ENCODE results near the gene DNAH8.

DNAH8 gene

DNA sequence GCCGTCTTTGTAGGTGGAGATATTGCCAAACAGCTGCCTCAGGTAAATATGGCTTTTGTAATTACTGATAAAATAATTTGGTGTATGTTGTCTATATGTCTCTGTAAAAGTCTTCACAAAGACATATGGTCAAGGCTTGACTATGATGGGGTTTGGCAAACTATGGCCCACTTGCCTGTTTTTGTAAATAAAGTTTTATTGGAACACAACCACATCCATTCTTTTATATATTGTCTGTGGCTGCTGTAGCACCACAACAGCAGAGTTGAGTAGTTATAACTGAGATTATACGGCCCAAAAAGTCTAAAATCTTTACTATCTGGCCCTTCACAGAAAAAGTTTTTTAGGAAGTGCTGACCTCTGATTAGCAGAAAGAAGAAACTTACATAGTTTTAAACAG is 133.6 kb downstream of the DNAH8 start:
- Histone ChIP-seq H3K4me2 (ENCODE audit: low read depth, low read length, poor library complexity, severe bottlenecking) (no peak overlapping the region), H3F3A (ENCODE audit: insufficient read depth) (no peaks in the 10 kb centered on the region), H3K36me3 (ENCODE audit: low read length) (no peaks in the 10 kb centered on the region), H2AFZ (ENCODE audit: low read depth, low read length, severe bottlenecking) (no peak overlapping the region), H3K27ac (ENCODE audit: low read depth, low read length) (no peak overlapping the region), H3K27me3 (ENCODE audit: low read length) (no peaks in the 10 kb centered on the region; the same call in 1 of the 2 replicates), H4K20me1 (ENCODE audit: low read depth, low read length) (no peaks in the 10 kb centered on the region), H3K79me2 (ENCODE audit: insufficient read depth, low read length) (no peaks in the 10 kb centered on the region), H3K9ac (ENCODE audit: low read length) (no peak overlapping the region), H3K9me3 (ENCODE audit: insufficient read depth, low read length) (no peaks in the 10 kb centered on the region), H3K4me3 (ENCODE audit: insufficient read depth, low read length, poor library complexity, severe bottlenecking) (no peak overlapping the region), H3K9me2 (replicated peaks; ENCODE audit: insufficient read depth, low read length) (no peaks in the 10 kb centered on the region)
- TF ChIP-seq, protein P1, sequence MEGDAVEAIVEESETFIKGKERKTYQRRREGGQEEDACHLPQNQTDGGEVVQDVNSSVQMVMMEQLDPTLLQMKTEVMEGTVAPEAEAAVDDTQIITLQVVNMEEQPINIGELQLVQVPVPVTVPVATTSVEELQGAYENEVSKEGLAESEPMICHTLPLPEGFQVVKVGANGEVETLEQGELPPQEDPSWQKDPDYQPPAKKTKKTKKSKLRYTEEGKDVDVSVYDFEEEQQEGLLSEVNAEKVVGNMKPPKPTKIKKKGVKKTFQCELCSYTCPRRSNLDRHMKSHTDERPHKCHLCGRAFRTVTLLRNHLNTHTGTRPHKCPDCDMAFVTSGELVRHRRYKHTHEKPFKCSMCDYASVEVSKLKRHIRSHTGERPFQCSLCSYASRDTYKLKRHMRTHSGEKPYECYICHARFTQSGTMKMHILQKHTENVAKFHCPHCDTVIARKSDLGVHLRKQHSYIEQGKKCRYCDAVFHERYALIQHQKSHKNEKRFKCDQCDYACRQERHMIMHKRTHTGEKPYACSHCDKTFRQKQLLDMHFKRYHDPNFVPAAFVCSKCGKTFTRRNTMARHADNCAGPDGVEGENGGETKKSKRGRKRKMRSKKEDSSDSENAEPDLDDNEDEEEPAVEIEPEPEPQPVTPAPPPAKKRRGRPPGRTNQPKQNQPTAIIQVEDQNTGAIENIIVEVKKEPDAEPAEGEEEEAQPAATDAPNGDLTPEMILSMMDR (IDR thresholded peaks at IDR 0.05; ENCODE audit: insufficient read depth, low read length, poor library complexity, severe bottlenecking): no peak
- no peak for TF ChIP-seq EZH2phosphoT487 (conservative IDR thresholded peaks at IDR 0.05; ENCODE audit: low read length)

DNA sequence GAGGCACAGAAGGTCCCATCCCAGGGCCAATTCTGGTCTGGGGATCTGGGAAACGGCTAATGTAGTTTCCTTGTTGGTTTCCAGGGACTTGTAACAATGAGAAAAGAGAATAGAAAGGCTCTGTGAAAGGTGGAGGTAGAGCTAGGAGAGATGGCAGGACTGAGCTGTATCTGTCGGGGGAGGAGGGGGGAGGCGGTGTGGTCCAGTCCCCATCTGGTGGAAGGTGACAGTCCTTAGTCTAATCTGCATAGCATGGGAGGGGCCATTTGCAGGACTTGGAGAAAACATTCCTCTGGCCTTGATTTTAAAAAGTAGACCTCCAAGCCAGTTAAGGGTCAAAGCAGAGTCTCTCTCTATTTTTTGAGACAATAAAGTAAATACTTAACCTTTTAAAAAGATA is 137.1 kb downstream of the DNAH8 start:
- Histone ChIP-seq H3K79me2 (ENCODE audit: insufficient read depth, low read length) (no peaks in the 10 kb centered on the region), H2AFZ (ENCODE audit: low read depth, low read length, severe bottlenecking) (no peak overlapping the region), H3K9me2 (replicated peaks; ENCODE audit: insufficient read depth, low read length) (no peaks in the 10 kb centered on the region), H3K9ac (ENCODE audit: low read length) (no peak overlapping the region), H3K4me3 (ENCODE audit: insufficient read depth, low read length, poor library complexity, severe bottlenecking) (no peak overlapping the region), H3K27me3 (ENCODE audit: low read length) (no peaks in the 10 kb centered on the region; the same call in 1 of the 2 replicates), H3K27ac (ENCODE audit: low read depth, low read length) (no peak overlapping the region), H3F3A (ENCODE audit: insufficient read depth) (no peaks in the 10 kb centered on the region), H3K4me2 (ENCODE audit: low read depth, low read length, poor library complexity, severe bottlenecking) (no peak overlapping the region), H4K20me1 (ENCODE audit: low read depth, low read length) (no peaks in the 10 kb centered on the region), H3K9me3 (ENCODE audit: insufficient read depth, low read length) (no peaks in the 10 kb centered on the region), H3K36me3 (ENCODE audit: low read length) (no peaks in the 10 kb centered on the region)
- TF ChIP-seq EZH2phosphoT487 (conservative IDR thresholded peaks at IDR 0.05; ENCODE audit: low read length): no peak
- TF ChIP-seq, protein P1 (IDR thresholded peaks at IDR 0.05; ENCODE audit: insufficient read depth, low read length, poor library complexity, severe bottlenecking): no peak

GRCh38 chr6:38853236-38853635 is 138.1 kb downstream of the DNAH8 start:
- no peaks in the 10 kb centered on the region for H3K79me2 ChIP-seq (ENCODE audit: insufficient read depth, low read length)
- TF ChIP-seq, protein P1 (IDR thresholded peaks at IDR 0.05; ENCODE audit: insufficient read depth, low read length, poor library complexity, severe bottlenecking): no peak
- no peak for TF ChIP-seq EZH2phosphoT487 (conservative IDR thresholded peaks at IDR 0.05; ENCODE audit: low read length)
- no peaks in the 10 kb centered on the region for H3K36me3 ChIP-seq (ENCODE audit: low read length)
- no peak overlapping the region for H3K4me2 ChIP-seq (ENCODE audit: low read depth, low read length, poor library complexity, severe bottlenecking)
- no peak overlapping the region for H2AFZ ChIP-seq (ENCODE audit: low read depth, low read length, severe bottlenecking)
- no peak overlapping the region for H3K27ac ChIP-seq (ENCODE audit: low read depth, low read length)
- no peak overlapping the region for H3K4me3 ChIP-seq (ENCODE audit: insufficient read depth, low read length, poor library complexity, severe bottlenecking)
- H3K9me3 ChIP-seq (ENCODE audit: insufficient read depth, low read length): no peaks in the 10 kb centered on the region
- H3F3A ChIP-seq (ENCODE audit: insufficient read depth): no peaks in the 10 kb centered on the region
- no peaks in the 10 kb centered on the region for H3K9me2 ChIP-seq (replicated peaks; ENCODE audit: insufficient read depth, low read length)
- H4K20me1 ChIP-seq (ENCODE audit: low read depth, low read length): no peaks in the 10 kb centered on the region
- no peak overlapping the region for H3K9ac ChIP-seq (ENCODE audit: low read length)
- no peaks in the 10 kb centered on the region; the same call in 1 of the 2 replicates for H3K27me3 ChIP-seq (ENCODE audit: low read length)

Measured in SU-DHL-6 (cell line).